ENCODE data around the gene ABLIM2.

ABLIM2 gene

GRCh38 chr4:8082517-8083055 is 76.0 kb downstream of the ABLIM2 start:
- no peak for DNase-seq

DNA sequence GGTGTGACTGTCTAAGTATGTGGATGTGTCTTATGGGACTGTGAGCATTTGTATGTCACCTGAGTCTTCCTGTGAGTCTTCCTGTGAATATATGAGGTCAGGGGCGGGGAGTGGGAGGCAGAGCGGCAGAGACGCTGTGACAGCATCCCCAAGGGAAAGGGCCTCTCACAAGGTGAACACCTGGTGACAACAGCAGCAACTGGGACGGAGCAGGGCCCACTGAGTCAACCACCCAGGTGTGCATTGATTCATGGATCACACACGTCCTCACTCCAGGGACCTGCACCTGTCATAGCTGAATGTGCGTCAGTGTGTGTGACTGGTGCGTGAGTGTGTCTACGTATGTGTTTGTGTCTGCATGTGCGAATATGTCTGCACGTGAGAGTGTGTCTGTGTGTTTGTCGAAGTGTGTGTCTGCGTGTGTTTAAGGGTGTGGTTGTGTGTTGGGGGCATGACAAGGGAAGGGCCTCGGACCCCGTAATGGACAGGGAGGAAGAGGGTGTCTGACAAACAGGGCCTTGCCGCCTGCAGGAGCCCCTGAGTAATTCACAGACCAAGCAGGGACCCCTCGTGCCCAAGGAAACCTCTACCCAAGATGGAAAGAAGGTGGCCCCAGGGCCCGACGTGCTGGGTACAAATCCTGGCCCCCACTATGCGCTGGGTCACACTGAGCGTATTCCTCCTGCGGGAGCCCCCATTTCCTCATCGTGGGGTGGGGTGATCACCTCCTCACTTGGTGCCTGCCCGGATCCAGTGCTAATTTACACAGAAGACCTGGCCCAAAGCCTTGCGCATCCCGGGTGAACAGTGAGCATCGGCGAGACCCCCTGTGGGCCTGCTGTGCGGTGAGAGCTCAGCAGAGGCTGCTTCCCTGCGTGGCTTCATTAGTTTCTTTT is 76.7 kb downstream of the ABLIM2 start:
- no peak for DNase-seq

DNA sequence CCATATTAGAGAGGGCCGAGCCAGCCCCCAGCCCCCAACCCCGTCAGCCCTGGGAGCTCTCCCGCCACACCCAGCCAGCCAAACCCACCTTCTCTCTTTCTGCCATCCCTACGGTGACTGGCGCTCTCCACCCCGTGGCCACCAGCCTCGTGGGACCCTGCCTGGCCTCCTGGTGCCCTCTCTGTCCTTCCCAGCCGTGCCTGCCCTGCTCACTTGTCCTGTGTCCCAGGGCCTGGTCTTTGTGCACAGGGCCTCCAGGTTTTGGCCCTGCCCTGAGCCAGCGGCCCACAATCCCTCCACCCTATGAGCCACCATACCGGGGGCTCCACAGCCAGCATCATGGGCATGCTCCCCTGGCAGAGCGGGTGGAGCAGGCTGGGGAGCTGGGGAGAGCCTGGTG is 77.4 kb downstream of the ABLIM2 start:
- DNase-seq = no peak

GRCh38 chr4:8080754-8081065 is 77.9 kb downstream of the ABLIM2 start:
- no peak for DNase-seq

DNA sequence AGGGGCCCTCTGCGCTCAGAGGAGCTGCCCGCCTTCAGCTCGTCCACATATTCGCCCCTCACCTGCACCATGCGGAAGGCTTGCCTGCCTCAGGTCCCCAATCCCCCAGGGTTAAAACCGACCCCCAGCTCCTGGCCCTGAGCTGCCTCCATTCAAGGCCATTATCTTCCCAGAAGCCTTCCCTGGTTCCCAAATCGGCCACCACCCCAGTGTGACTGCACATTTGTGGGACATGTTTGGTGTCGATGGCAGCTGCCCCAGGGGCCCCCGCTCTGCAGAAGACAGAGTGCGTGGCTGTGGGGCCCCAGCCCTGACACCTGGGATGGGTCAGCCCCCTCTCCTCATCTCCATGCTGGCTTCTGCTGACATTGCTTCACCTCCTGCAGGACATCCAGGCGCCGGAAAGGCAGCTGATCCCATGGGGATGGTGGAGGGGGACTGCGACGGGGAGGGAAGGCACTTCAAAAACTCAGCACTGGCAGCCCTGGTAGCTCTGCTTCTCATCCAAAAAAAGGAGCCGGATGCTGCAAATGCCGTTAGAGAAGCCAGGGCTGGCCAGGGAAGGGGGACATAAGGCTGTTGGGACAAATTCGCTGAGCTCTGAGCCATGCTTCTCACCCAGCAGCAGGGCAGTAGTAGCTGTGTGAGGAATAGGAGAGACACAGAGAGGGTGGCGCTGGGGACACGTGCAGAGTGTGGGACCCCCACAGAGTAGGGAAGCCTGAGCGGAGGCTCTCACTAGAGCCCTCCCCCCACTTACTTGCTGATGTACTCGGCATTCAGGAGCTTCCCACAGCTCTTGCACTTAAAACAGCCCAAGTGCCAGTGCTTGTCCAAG is 78.5 kb downstream of the ABLIM2 start:
- DNase-seq = no peak

DNA sequence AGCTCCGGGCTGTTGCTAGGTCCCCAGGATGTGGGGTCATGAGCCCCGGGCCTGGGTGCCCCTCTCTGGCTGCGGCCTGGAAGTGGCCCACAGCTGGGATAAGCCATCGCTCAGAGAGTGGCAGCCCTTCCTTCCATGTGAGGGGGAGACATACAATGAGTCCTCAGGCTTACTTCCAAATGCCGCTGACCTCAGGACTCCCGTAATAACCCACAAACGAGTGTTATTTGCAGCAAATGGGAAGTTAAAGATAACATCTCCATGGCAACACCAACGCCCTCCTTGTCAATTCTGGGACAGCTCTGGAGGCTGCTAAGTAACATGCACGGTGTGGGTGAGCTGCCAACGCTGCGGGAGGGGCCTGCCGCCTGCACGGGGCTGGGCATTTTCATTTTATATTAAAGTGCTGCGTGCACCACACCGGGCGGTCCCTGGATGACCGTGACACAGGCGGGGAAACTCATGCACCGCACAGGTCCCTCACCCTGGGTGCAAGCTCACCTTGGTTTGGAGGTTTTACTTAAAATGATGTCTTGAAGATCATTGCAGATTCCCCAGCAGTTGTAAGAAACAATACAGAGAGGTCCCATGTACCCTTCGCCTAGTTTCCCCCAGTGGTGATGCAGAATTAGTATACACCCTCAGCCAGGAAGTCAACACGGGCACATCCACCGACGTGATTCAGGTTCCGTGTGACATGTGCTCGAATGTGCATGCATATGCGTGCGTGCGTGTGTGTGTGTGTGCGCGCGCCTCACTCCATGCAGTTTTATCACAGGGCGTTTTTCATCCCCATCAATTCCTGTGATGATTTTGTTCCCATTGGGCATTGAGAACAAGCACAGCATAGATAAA is 79.4 kb downstream of the ABLIM2 start:
- peak; percentile 37 to 64 (median 48) for DNase-seq

DNA sequence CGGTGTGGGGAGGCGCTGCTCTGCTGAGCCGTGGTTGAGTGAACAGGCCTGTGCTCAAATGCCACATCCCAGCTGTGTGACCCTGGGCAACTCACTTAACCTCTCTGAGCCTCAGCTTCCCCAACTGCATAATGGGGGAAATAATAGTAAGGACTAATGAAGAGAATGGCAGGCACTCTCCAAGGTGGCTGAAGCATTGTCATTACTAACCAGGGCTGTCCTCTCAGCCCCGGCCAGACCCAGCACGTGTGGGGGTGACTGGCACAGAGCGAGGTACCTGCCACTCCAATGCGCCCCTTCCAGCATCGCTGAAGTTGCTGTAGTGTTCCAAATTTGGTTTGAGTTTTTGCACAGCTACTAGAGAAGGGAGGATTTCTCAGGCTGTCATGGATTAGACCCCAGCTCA is 80.0 kb downstream of the ABLIM2 start:
- DNase-seq = no peak

- no peak for DNase-seq
These were observed 80.5 kb downstream of the ABLIM2 start for GRCh38 chr4:8078109-8078494.

- DNase-seq = no peak
These were observed 81.2 kb downstream of the ABLIM2 start for GRCh38 chr4:8077181-8078108.

DNA sequence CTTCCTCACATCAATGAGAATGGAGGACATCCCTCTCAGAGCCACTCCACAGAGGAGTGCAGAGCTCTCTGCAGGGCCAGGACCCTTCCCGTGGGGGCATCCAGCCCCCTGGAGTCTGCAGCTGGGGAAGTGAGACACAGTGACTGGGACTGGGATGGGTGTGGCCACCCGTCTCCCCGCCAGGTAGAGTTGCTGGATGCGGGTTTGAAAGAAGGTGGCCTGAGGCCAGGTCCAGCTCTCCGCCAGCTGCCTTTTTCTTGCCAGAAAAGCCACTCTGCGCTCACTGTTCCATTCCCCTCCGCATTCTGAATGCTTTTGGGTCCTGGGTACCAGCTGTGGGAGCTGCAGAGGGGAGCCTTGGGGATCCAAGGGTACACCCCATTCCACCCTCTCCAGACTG is 82.6 kb downstream of the ABLIM2 start:
- no peak for DNase-seq

GRCh38 chr4:8073206-8073863 is 85.3 kb downstream of the ABLIM2 start:
- DNase-seq = no peak

GRCh38 chr4:8072235-8072968 is 86.2 kb downstream of the ABLIM2 start:
- DNase-seq = no peak

- no peak for DNase-seq
These were observed 86.8 kb downstream of the ABLIM2 start for GRCh38 chr4:8071766-8072165.

DNA sequence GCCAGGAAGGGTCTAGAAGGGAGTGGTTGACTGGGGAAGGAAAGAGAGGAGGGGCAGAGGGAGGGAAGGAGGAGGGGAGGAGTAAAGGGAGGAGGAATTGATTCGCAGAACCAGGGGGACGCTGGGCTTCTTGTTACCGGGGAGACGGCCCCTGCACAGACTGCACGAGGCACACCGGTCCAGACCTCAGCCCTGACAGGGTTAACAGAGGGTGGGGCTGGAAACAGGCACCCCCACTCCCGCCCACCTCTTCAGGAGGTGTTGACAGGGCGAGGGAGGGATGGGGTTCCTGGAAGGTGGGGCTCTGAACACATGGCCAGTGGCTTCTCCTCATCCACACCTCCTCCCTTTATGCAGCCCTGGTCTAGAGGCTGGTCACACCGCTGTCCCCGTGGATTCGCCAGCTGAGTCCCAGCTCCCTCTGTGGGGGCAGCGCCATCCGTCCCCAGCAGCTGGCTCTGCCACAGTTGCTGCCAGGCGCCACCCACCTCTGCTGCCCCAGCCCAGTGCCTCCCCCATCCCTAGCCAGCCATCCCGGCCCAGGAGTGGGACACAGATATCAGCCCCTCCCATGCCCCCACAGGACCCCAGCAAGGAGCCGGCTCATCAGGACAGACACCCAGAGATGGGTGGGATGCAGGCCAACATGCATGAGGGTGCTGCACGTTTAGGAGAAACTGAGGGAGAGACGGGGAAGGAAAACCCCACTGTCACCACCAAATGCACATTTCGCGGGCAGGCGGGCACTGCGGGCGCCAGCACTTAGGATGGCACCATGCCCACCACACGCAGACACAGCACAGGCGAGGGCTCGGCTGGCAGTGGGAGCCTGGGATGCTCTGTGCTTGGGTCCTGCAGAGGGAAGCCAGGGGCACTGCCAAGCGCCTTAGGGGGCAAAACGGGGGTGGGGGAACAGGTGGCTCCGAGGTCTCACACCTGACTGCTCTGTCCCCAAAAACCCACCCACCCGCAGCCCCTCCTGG is 87.6 kb downstream of the ABLIM2 start:
- DNase-seq = no peak

DNA sequence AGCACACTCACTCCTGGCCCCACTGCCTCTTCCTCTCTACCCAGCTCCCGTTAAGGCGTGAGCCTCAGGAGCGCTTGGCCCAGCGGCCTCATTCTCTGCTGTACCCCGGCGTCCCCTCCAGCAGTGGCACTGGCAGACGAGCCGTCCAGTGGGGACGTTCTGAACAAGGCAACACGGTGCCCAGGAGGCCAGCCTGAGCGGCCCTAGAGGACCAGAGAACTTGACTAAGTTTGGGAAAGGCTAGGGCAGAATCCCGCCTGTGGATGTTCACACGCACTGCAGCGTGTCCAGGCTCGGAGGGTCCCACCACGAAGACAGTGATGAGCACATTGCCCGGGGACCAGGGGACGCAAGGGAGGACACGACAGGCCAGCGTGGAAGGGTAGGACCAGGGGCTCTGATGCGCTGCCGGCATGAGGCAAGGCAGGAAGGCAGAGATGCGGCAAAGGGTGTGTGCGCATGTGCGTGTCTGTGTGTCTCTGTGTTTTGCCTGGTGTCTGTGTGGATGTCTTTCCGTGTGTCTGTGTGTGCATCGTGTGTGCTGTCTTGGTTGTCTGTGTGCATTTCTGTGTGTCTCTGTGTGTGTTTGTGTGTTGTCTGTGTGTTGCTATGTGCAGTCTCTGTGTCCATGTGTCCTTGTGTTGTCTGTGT is 89.4 kb downstream of the ABLIM2 start:
- no peak for DNase-seq

DNA sequence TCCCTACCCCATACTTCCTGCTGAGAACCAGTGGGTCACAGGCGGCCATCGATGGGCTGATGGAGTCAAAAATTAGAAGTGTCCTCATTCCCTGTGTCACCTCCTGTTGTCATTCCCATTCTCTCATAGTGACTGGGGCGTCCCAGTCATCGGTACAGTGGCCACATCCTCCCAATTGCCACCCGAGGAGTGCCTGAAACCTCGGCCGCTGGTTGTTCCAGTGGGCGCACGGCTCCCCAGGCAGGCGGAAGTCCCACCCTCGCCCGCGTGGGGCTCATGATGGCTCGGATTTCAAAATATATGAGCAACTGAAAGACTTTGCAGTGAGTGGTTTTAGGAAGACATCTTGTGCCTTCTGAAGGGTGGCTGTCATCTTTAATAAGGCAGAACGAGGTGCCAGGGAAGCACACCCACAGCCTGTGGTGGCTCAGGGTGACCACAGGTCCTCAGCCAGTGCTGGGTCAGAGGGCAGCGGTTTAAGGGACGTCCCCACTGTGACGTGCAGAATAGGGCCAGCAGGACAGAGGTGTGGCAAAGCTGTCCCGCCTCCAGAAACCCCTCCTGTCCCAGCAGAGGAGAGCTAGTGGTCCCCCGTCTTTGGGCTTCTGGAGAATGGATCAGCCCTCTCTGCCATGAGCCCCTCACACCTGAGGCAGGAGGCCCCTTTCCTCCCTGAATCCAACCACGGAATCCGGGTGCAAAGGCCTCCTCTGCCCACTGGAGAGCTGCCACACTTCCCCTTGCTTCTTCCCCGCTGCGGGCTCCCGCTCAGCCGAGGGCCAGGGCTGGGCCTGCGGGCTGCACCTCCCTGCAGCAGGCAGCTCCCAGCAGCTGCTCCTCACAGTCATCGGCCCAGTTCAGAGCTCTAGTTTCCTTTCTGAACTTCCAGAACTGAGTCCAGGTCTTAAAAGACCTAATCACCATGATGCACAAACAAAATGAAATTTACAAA is 90.4 kb downstream of the ABLIM2 start:
- no peak for DNase-seq

DNA sequence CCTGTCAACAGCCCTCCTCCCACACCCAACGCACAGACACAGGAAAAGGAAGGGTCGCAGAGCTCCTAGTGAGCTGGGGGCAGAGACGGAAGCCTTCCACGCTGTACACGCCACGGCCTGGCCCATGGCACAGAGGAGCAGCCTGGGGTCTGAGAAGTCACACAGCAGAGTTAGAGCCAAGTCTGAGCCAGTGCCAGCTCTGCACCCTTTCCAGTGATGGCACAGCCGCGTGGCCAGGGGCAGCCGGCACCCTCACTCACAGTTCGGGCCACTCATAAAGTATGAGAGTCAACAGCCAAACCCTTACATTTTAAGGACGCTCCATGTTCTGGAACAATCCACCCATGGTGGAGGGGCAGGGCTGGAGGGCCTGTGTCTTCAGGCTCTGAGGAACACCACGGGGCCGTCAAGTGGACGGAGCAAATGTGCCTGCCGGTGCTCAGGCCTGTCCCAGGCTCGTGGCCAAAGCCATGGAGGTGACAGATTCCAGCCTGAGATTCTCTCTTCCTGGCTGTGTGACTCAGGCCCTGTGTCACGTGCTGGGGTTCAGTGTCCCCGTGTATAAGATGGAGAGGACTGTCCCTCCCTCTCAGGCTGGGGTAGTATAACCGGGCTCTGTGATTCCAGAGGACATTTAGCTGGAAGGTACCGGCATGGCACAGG is 91.2 kb downstream of the ABLIM2 start:
- DNase-seq = no peak
